ENCODE measurements around the gene OR2V1. TPM values are rescaled to one million over a fixed set of nuclear protein-coding genes. Genes with fewer than 3 reads are reported as not detected.

The OR2V1 gene
- total and polyA plus RNA-seq, 2 of the 4 experiments (the other 2 are of a cell fraction), result not detected

GRCh38 chr5:181173027-181173419 is 42.1 kb upstream of the OR2V1 start:
- in situ Hi-C loops (cut with MboI; ENCODE audit: low sequenced_read_pairs) (no loop called here), dilution Hi-C loops (cut with HindIII; ENCODE audit: low sequenced_read_pairs, unreplicated experiment) (no loop called here), intact Hi-C loops (cut with micrococcal nuclease) (no loop called here)
- Histone ChIP-seq H4K8ac (ENCODE audit: low read depth in 2 of 2, low read length in 2 of 2) (no peak overlapping the region), H3K27ac (ENCODE audit: insufficient read depth, low read length) (no peak overlapping the region), H3K79me1 (ENCODE audit: low read depth in 1 of 2, low read length in 2 of 2) (no peaks in the 10 kb centered on the region), H2AK5ac (ENCODE audit: low read depth, low read length) (no peak overlapping the region), H4K20me1 (ENCODE audit: insufficient read depth, low read length) (no peaks in the 10 kb centered on the region), H3K56ac (ENCODE audit: extremely low read depth, insufficient read depth, low read length) (no peak overlapping the region), H4K5ac (ENCODE audit: low read depth, low read length) (no peak overlapping the region), H2AK9ac (replicated peaks; ENCODE audit: low read depth, low read length, poor library complexity) (no peak overlapping the region), H2AFZ (replicated peaks; ENCODE audit: low read length, poor library complexity) (peak overlapping the region; percentile 79), H3K27me3 (ENCODE audit: control insufficient read depth, insufficient read depth, low read length) (no peaks in the 10 kb centered on the region), H2BK5ac (ENCODE audit: low read depth, low read length, poor library complexity, severe bottlenecking) (no peak overlapping the region), H3K23ac (ENCODE audit: low read depth, low read length) (no peak overlapping the region), H3K36me3 (ENCODE audit: control insufficient read depth, insufficient read depth, low read length) (no peaks in the 10 kb centered on the region), H3K9me1 (ENCODE audit: insufficient read depth, low read length) (peaks cover 2% of the 10 kb centered on the region; the same call in 1 of the 2 replicates), H3K9me3 (ENCODE audit: control insufficient read depth, insufficient read depth, low read length) (no peaks in the 10 kb centered on the region), H3K4me1 (ENCODE audit: control insufficient read depth, insufficient read depth, low read length) (peaks cover 4% of the 10 kb centered on the region; the same call in 1 of the 2 replicates), H4K91ac (ENCODE audit: insufficient read depth, low read depth, low read length) (no peak overlapping the region), H3K4me2 (ENCODE audit: low read depth, low read length) (peak overlapping the region; percentile 8), H3K14ac (replicated peaks; ENCODE audit: low read depth, low read length) (no peak overlapping the region), H2BK120ac (ENCODE audit: low read depth, low read length) (no peak overlapping the region), H3K18ac (ENCODE audit: low read depth, low read length) (no peak overlapping the region), H2BK15ac (ENCODE audit: low read depth, low read length) (no peak overlapping the region), H3K4ac (ENCODE audit: low read depth, low read length) (no peak overlapping the region), H3K4me3 (ENCODE audit: insufficient read depth, low read depth, low read length) (no peak overlapping the region), H3K9ac (ENCODE audit: low read depth, low read length) (no peak overlapping the region), H2BK20ac (ENCODE audit: low read depth, low read length) (no peak overlapping the region)
- TF ChIP-seq CHD1 (IDR thresholded peaks at IDR 0.05; ENCODE audit: low read depth, low read length), result no peak
- TF ChIP-seq SMC3 (IDR thresholded peaks at IDR 0.05; ENCODE audit: low read depth, low read length), result no peak
- TF ChIP-seq CTCF (conservative IDR thresholded peaks at IDR 0.05; ENCODE audit: low read depth, low read length), result no peak
- no peak for TF ChIP-seq MXI1 (IDR thresholded peaks at IDR 0.05; ENCODE audit: borderline replicate concordance, low read depth, low read length)
- no peak for TF ChIP-seq BHLHE40 (IDR thresholded peaks at IDR 0.05; ENCODE audit: low read depth, low read length)
- TF ChIP-seq RCOR1 (IDR thresholded peaks at IDR 0.05; ENCODE audit: insufficient replicate concordance, low read length), result no peak
- no peak for TF ChIP-seq FOS (IDR thresholded peaks at IDR 0.05; ENCODE audit: low read depth, low read length)
- no peak for TF ChIP-seq NFE2L2 (IDR thresholded peaks at IDR 0.05; ENCODE audit: low read depth, low read length)
- no peak for TF ChIP-seq CEBPB (IDR thresholded peaks at IDR 0.05; ENCODE audit: low read depth, low read length)
- no peak for TF ChIP-seq MAFK (IDR thresholded peaks at IDR 0.05; ENCODE audit: low read depth, low read length)
- TF ChIP-seq ELK1 (IDR thresholded peaks at IDR 0.05; ENCODE audit: borderline replicate concordance, low read depth, low read length), result no peak
- no peak for TF ChIP-seq MAZ (IDR thresholded peaks at IDR 0.05; ENCODE audit: borderline replicate concordance, low read depth, low read length)
- TF ChIP-seq USF2 (IDR thresholded peaks at IDR 0.05; ENCODE audit: low read depth, low read length), result no peak
- TF ChIP-seq POLR2A (IDR thresholded peaks at IDR 0.05; ENCODE audit: low read depth, low read length), result no peak
- TF ChIP-seq RAD21 (IDR thresholded peaks at IDR 0.05; ENCODE audit: low read length), result no peak
- DNase-seq, result no peak
- 8% methylated on average over 9 of the region's 11 CpGs; no CpG with 5 or more reads in 1 of the 2 experiments for WGBS, 2 experiments (ENCODE audit: extremely low coverage in 2 of 2, insufficient read length in 1 of 2)
- ATAC-seq (ENCODE audit: low read depth), result no peak
- ChIA-PET CTCF (interaction anchor here (1.0 kb wide), 1 partner anchor 15 kb away, joined by 3 read pairs; no protein-coding TSS in a partner anchor), POLR2A (ENCODE audit: unreplicated experiment) (no interaction called here)
- BruUV-seq (replicated peaks), result no TSS peak
